IMR-90 (cell line): ENCODE measurements around the gene NCAPG2. TPM values are rescaled to one million over a fixed set of nuclear protein-coding genes. Genes with fewer than 3 reads are reported as not detected.

Experiments used
- ATAC-seq: fragments of 200-7000 bp; cut with Tn5 transposase; 2 replicates; pipeline ENCODE4 v1.9.1; 2020; ENCODE audit warnings: low read depth, mild to moderate bottlenecking, moderate library complexity
- BruUV-seq: library from RNA; stranded (reverse); fragments of 400-500 nt; replicated peaks from 2 replicates; lab custom pipeline; 2021; lab: Mats Ljungman, UMichigan
- CTCF ChIA-PET: fragments of 300-600 bp; formaldehyde crosslinking; extraction: SDS; loops from one replicate; lab custom pipeline; 2021; ENCODE audit warnings: antibody characterized with exemption; lab: Yijun Ruan, JAX
- POLR2A ChIA-PET: fragments of 300-600 bp; sonication (Branson Sonifier 250); formaldehyde crosslinking; loops from one replicate; lab custom pipeline; 2022; ENCODE audit warnings: antibody characterized with exemption; ENCODE audit not compliant: unreplicated experiment; lab: Charles Lee
- DNase-seq: peaks from one replicate; pipeline ENCODE4 v3.0.0; 2013
- H2AFZ ChIP-seq: replicated peaks from 2 replicates; pipeline ENCODE3; 2013; ENCODE audit warnings: low read length, mild to moderate bottlenecking; ENCODE audit not compliant: poor library complexity
- H2AK5ac ChIP-seq: 2 replicates; pipeline ENCODE4 v1.6.1; 2013; ENCODE audit warnings: low read depth, low read length, inconsistent platforms
- H2AK9ac ChIP-seq: replicated peaks from 2 replicates; pipeline ENCODE3; 2013; ENCODE audit warnings: mild to moderate bottlenecking, low read depth, low read length, moderate library complexity; ENCODE audit not compliant: poor library complexity
- H2BK120ac ChIP-seq: 2 replicates; pipeline ENCODE4 v1.6.1; 2013; ENCODE audit warnings: low read depth, low read length, inconsistent platforms
- H2BK15ac ChIP-seq: 3 replicates; pipeline ENCODE4 v1.6.1; 2013; ENCODE audit warnings: low read depth, low read length, inconsistent platforms
- H2BK20ac ChIP-seq: 2 replicates; pipeline ENCODE4 v1.6.1; 2013; ENCODE audit warnings: low read depth, mild to moderate bottlenecking, inconsistent platforms, low read length, moderate library complexity
- H2BK5ac ChIP-seq: 2 replicates; pipeline ENCODE4 v1.6.1; 2013; ENCODE audit warnings: mild to moderate bottlenecking, low read depth, low read length, inconsistent platforms; ENCODE audit not compliant: poor library complexity, severe bottlenecking
- H3K14ac ChIP-seq: replicated peaks from 2 replicates; pipeline ENCODE4 v1.6.1; 2013; ENCODE audit warnings: low read depth, low read length, inconsistent platforms
- H3K18ac ChIP-seq: 2 replicates; pipeline ENCODE4 v1.6.1; 2013; ENCODE audit warnings: low read depth, low read length, control low read depth
- H3K23ac ChIP-seq: 2 replicates; pipeline ENCODE4 v1.6.1; 2013; ENCODE audit warnings: low read depth, low read length, inconsistent platforms
- H3K27ac ChIP-seq: 2 replicates; pipeline ENCODE4 v1.5.1; 2013; ENCODE audit warnings: mild to moderate bottlenecking, control low read depth, low read length; ENCODE audit not compliant: insufficient read depth
- H3K27me3 ChIP-seq: 2 replicates; pipeline ENCODE4 v1.6.1; 2013; ENCODE audit warnings: low read length; ENCODE audit not compliant: control insufficient read depth, insufficient read depth
- H3K36me3 ChIP-seq: 2 replicates; pipeline ENCODE4 v1.6.1; 2013; ENCODE audit warnings: low read length, mixed read lengths; ENCODE audit not compliant: control insufficient read depth, insufficient read depth
- H3K4ac ChIP-seq: 2 replicates; pipeline ENCODE4 v1.6.1; 2013; ENCODE audit warnings: low read depth, low read length, inconsistent platforms
- H3K4me1 ChIP-seq: 2 replicates; pipeline ENCODE4 v1.6.1; 2013; ENCODE audit warnings: low read length, mixed read lengths; ENCODE audit not compliant: control insufficient read depth, insufficient read depth
- H3K4me2 ChIP-seq: 2 replicates; pipeline ENCODE4 v1.6.1; 2013; ENCODE audit warnings: low read depth, mild to moderate bottlenecking, control low read depth, low read length, moderate library complexity
- H3K4me3 ChIP-seq: 2 replicates; pipeline ENCODE4 v1.5.1; 2013; ENCODE audit warnings: low read depth, mild to moderate bottlenecking, control low read depth, low read length, moderate library complexity; ENCODE audit not compliant: insufficient read depth
- H3K56ac ChIP-seq: 2 replicates; pipeline ENCODE4 v1.6.1; 2013; ENCODE audit warnings: low read length, inconsistent platforms; ENCODE audit not compliant: insufficient read depth; ENCODE audit errors: extremely low read depth
- H3K79me1 ChIP-seq, 2 experiments: 2 replicates each; pipeline ENCODE4 v1.6.1; 2013; ENCODE audit warnings: low read length in 2 of 2, inconsistent platforms in 1 of 2, low read depth in 1 of 2
- H3K9ac ChIP-seq: 2 replicates; pipeline ENCODE4 v1.6.1; 2013; ENCODE audit warnings: low read depth, low read length, control low read depth
- H3K9me1 ChIP-seq: 2 replicates; pipeline ENCODE4 v1.6.1; 2013; ENCODE audit warnings: low read length, inconsistent platforms; ENCODE audit not compliant: insufficient read depth
- H3K9me3 ChIP-seq: 2 replicates; pipeline ENCODE4 v1.6.1; 2013; ENCODE audit warnings: low read length; ENCODE audit not compliant: control insufficient read depth, insufficient read depth
- H4K20me1 ChIP-seq: 2 replicates; pipeline ENCODE4 v1.6.1; 2013; ENCODE audit warnings: low read length, inconsistent platforms; ENCODE audit not compliant: insufficient read depth
- H4K5ac ChIP-seq: 2 replicates; pipeline ENCODE4 v1.6.1; 2013; ENCODE audit warnings: mild to moderate bottlenecking, low read depth, low read length, control low read depth
- H4K8ac ChIP-seq, 2 experiments: 2 replicates each; pipeline ENCODE4 v1.6.1; 2013; ENCODE audit warnings: low read depth in 2 of 2, low read length in 2 of 2, control low read depth in 1 of 2, inconsistent platforms in 1 of 2
- H4K91ac ChIP-seq: 2 replicates; pipeline ENCODE4 v1.6.1; 2013; ENCODE audit warnings: low read depth, low read length, inconsistent platforms; ENCODE audit not compliant: insufficient read depth
- CEBPB ChIP-seq: IDR thresholded peaks from 2 replicates; pipeline ENCODE4 v1.6.1; 2012; ENCODE audit warnings: low read depth, low read length, improper control_type of control experiment
- CHD1 ChIP-seq: IDR thresholded peaks from 2 replicates; pipeline ENCODE4 v1.6.1; 2012; ENCODE audit warnings: low read depth, low read length, improper control_type of control experiment
- CTCF ChIP-seq: conservative IDR thresholded peaks from 2 replicates; pipeline ENCODE4 v1.5.1; 2012; ENCODE audit warnings: mild to moderate bottlenecking, low read depth, low read length, improper control_type of control experiment
- FOS ChIP-seq: fragments of 150-350 bp; IDR thresholded peaks from 2 replicates; pipeline ENCODE4 v1.6.1; 2016; ENCODE audit warnings: low read depth, low read length
- MAFK ChIP-seq: IDR thresholded peaks from 2 replicates; pipeline ENCODE4 v1.6.1; 2012; ENCODE audit warnings: low read depth, low read length, improper control_type of control experiment
- MAZ ChIP-seq: IDR thresholded peaks from 2 replicates; pipeline ENCODE4 v1.6.1; 2012; ENCODE audit warnings: low read depth, mild to moderate bottlenecking, low read length, improper control_type of control experiment, moderate library complexity, borderline replicate concordance
- NFE2L2 ChIP-seq: fragments of 150-350 bp; IDR thresholded peaks from 2 replicates; pipeline ENCODE4 v1.6.1; 2016; ENCODE audit warnings: low read depth, mild to moderate bottlenecking, low read length
- POLR2A ChIP-seq: IDR thresholded peaks from 2 replicates; pipeline ENCODE4 v1.6.1; 2012; ENCODE audit warnings: mild to moderate bottlenecking, low read depth, low read length
- RAD21 ChIP-seq: IDR thresholded peaks from 2 replicates; pipeline ENCODE4 v1.6.1; 2012; ENCODE audit warnings: low read length, improper control_type of control experiment
- RCOR1 ChIP-seq: IDR thresholded peaks from 2 replicates; pipeline ENCODE4 v1.6.1; 2012; ENCODE audit warnings: mild to moderate bottlenecking, low read length, improper control_type of control experiment; ENCODE audit not compliant: insufficient replicate concordance
- RFX5 ChIP-seq: IDR thresholded peaks from 2 replicates; pipeline ENCODE4 v1.8.0; 2012; ENCODE audit warnings: low read depth, mild to moderate bottlenecking, low read length, moderate library complexity
- SMC3 ChIP-seq: fragments of 150-350 bp; IDR thresholded peaks from 2 replicates; pipeline ENCODE4 v1.6.1; 2016; ENCODE audit warnings: low read depth, mild to moderate bottlenecking, antibody characterized with exemption, low read length, moderate library complexity
- USF2 ChIP-seq: fragments of 150-350 bp; IDR thresholded peaks from 2 replicates; pipeline ENCODE4 v1.6.1; 2017; ENCODE audit warnings: mild to moderate bottlenecking, antibody characterized with exemption, low read length, low read depth
- WGBS, 2 experiments: methylation state at CpG; one replicate each; pipeline versions ENCODE4 v1.1.5 to v1.1.7; 2013; ENCODE audit warnings: missing lambda C conversion rate in 2 of 2; ENCODE audit not compliant: insufficient read length in 1 of 2; ENCODE audit errors: extremely low coverage in 2 of 2; 5-methylcytosine and 5-hydroxymethylcytosine counted together
- dilution Hi-C: fragments of 300-500 bp; cut with HindIII; formaldehyde crosslinking; loops from one replicate; pipeline ENCODE4 v1.14.3; 2018; ENCODE audit warnings: low sequenced_read_pairs; ENCODE audit not compliant: unreplicated experiment
- in situ Hi-C: fragments of 300-500 bp; cut with MboI; formaldehyde crosslinking; loops from 3 replicates; pipeline ENCODE4 v1.14.3; 2019; ENCODE audit warnings: low sequenced_read_pairs, inconsistent platforms, mixed read lengths
- intact Hi-C: fragments of 100-400 bp; cut with micrococcal nuclease; formaldehyde crosslinking; loops from 2 replicates; pipeline ENCODE4 v1.10.0; 2022
- polyA plus RNA-seq, 3 experiments: library from polyadenylated mRNA; depleted of rRNA; stranded (reverse); fragments of >200 nt; gene quantifications; 2 replicates each; pipeline ENCODE4 v1.2.3, GENCODE V29; 2012; ENCODE audit warnings: low replicate concordance in 1 of 3
- total RNA-seq: library from RNA; depleted of rRNA; stranded (reverse); fragments of >200 nt; gene quantifications from 2 replicates; pipeline ENCODE4 v1.2.3, GENCODE V29; 2012

Gene NCAPG2
- total and polyA plus RNA-seq, 2 of the 4 experiments (the other 2 are of a cell fraction) = 25.6 to 25.8 TPM

GRCh38 chr7:158633055-158633956 is 71.3 kb downstream of the NCAPG2 start:
- Histone ChIP-seq H3K27me3 (no peaks in the 10 kb centered on the region), H3K4me1 (no peaks in the 10 kb centered on the region), H2BK5ac (no peak overlapping the region), H2BK20ac (no peak overlapping the region), H4K20me1 (no peaks in the 10 kb centered on the region), H3K9me3 (no peaks in the 10 kb centered on the region), H3K9me1 (peaks cover 6% of the 10 kb centered on the region; the same call in 1 of the 2 replicates), H3K9ac (no peak overlapping the region), H3K4ac (no peak overlapping the region), H2AK9ac (no peak overlapping the region), H2AK5ac (no peak overlapping the region), H3K27ac (no peak overlapping the region), H4K91ac (no peak overlapping the region), H3K23ac (no peak overlapping the region), H3K4me2 (no peak overlapping the region), H2BK120ac (no peak overlapping the region), H4K5ac (no peak overlapping the region), H3K56ac (no peak overlapping the region), H3K18ac (no peak overlapping the region), H2AFZ (no peak overlapping the region), H3K79me1 (peaks cover 12 to 14% of the 10 kb centered on the region in 2 experiments; a peak in 3 of 4 replicates), H3K4me3 (no peak overlapping the region), H3K14ac (no peak overlapping the region), H4K8ac (no peak overlapping the region; a peak in 1 of 4 replicates), H2BK15ac (no peak overlapping the region), H3K36me3 (peaks cover 4% of the 10 kb centered on the region)
- ChIA-PET POLR2A (interaction anchor here (0.6 kb wide), 1 partner anchor 11 kb away, joined by 3 read pairs; no protein-coding TSS in a partner anchor), CTCF (interaction anchor here (1.3 kb wide), 1 partner anchor 14 kb away, joined by 3 read pairs; no protein-coding TSS in a partner anchor)
- intact Hi-C loops = no loop called here
- no CpG with 5 or more reads among the region's 11 CpGs for WGBS, 2 experiments
- no peak for ATAC-seq
- no peak for DNase-seq
- TF ChIP-seq SMC3 = no peak
- TF ChIP-seq USF2 = no peak
- TF ChIP-seq NFE2L2 = no peak
- no peak for TF ChIP-seq RFX5
- no peak for TF ChIP-seq RCOR1
- no peak for TF ChIP-seq FOS
- no peak for TF ChIP-seq POLR2A
- TF ChIP-seq MAFK = no peak
- no peak for TF ChIP-seq CEBPB
- no peak for TF ChIP-seq RAD21
- TF ChIP-seq CHD1 = no peak
- no peak for TF ChIP-seq MAZ
- no peak for TF ChIP-seq CTCF
- no TSS peak for BruUV-seq
- dilution Hi-C loops = no loop called here
- in situ Hi-C loops = no loop called here
